Left colon (tissue), 2 donors: ENCODE results near the gene OTUD7B. TPM values are rescaled to one million over a fixed set of nuclear protein-coding genes. Genes with fewer than 3 reads are reported as not detected.

Source experiments
- ATAC-seq: fragments of 200-7000 bp; cut with Tn5 transposase; one replicate; pipeline ENCODE4 v1.9.1; 2020; ENCODE audit warnings: mild to moderate bottlenecking, moderate library complexity
- DNase-seq, 2 donors: peaks; one replicate each; pipeline ENCODE4 v3.0.0-alpha.2; 2020
- intact Hi-C, 2 donors: fragments of 100-400 bp; cut with DNase I in 1 of 2; cut with micrococcal nuclease in 1 of 2; formaldehyde crosslinking; loops; one replicate each; pipeline versions ENCODE4 v1.11.2 to v1.14.0; 2022; cut with DNase I, micrococcal nuclease
- total RNA-seq, 2 donors: library from RNA; stranded (reverse); fragmentation: NEBNext Ultra II Directional; extraction: Animal tissue kit (Norgen Biotek cat#: 25700); gene quantifications; one replicate each; pipeline ENCODE4 v1.2.1, GENCODE V29; 2021
- donor health status: DM: no; HTN: no; CAD: no.
- donor health status: DM: yes; HTN: yes; CAD: no.

OTUD7B gene
- total RNA-seq, 2 donors from 2014 or later, result 35.3 to 53.6 TPM

GRCh38 chr1:150008699-150009098, 1.8 kb downstream of the OTUD7B start:
- no peak for DNase-seq
- intact Hi-C loops, result no loop called here
- no peak for ATAC-seq

GRCh38 chr1:150006881-150007421, 3.6 kb downstream of the OTUD7B start:
- no peak for DNase-seq
- no peak for ATAC-seq
- intact Hi-C loops, result no loop called here

- no peak for DNase-seq
- intact Hi-C loops, result no loop called here
- no peak for ATAC-seq
Observed at GRCh38 chr1:150005606-150006005, 4.9 kb downstream of the OTUD7B start.

- DNase-seq (no peak), ATAC-seq (no peak)
- intact Hi-C loops, result no loop called here
Observed at GRCh38 chr1:150003801-150004200, 6.7 kb downstream of the OTUD7B start.

- intact Hi-C loops, result no loop called here
- ATAC-seq (no peak), DNase-seq (no peak)
Observed at GRCh38 chr1:150002217-150002616, 8.3 kb downstream of the OTUD7B start.

- no peak for DNase-seq
- intact Hi-C loops, result no loop called here
- ATAC-seq, result no peak
Observed at GRCh38 chr1:150001415-150001814, 9.1 kb downstream of the OTUD7B start.

- ATAC-seq (no peak), DNase-seq (no peak)
- intact Hi-C loops, result no loop called here
Observed at GRCh38 chr1:149997585-149998262, 12.8 kb downstream of the OTUD7B start.

GRCh38 chr1:149995927-149996326, 14.6 kb downstream of the OTUD7B start:
- ATAC-seq (no peak), DNase-seq (no peak)
- intact Hi-C loops, result no loop called here

GRCh38 chr1:149993764-149994163, 16.8 kb downstream of the OTUD7B start:
- ATAC-seq, result no peak
- DNase-seq, result no peak
- intact Hi-C loops, result no loop called here

GRCh38 chr1:149993181-149993580, 17.3 kb downstream of the OTUD7B start:
- intact Hi-C loops, result no loop called here
- no peak for ATAC-seq

GRCh38 chr1:149987297-149987595, 23.3 kb downstream of the OTUD7B start:
- DNase-seq, result no peak
- intact Hi-C loops, result no loop called here
- no peak for ATAC-seq

More at GRCh38 chr1:149993181-149993580, 17.3 kb downstream of the OTUD7B start:
- no peak for DNase-seq

- ATAC-seq, result no peak
- no peak for DNase-seq
- intact Hi-C loops, result no loop called here
Observed at GRCh38 chr1:149986486-149987296, 23.8 kb downstream of the OTUD7B start.

GRCh38 chr1:149979972-149980540, 30.5 kb downstream of the OTUD7B start:
- intact Hi-C loops, result no loop called here
- DNase-seq (no peak), ATAC-seq (peak; percentile 68)

GRCh38 chr1:149979245-149979971, 31.1 kb downstream of the OTUD7B start:
- intact Hi-C loops, result no loop called here
- DNase-seq (no peak), ATAC-seq (no peak)

- intact Hi-C loops, result no loop called here
- ATAC-seq (peak; percentile 62), DNase-seq (peak in 1 of 2 donors; percentile 28)
Observed at GRCh38 chr1:149978547-149979023, 31.9 kb downstream of the OTUD7B start.

GRCh38 chr1:149977345-149977744, 33.2 kb downstream of the OTUD7B start:
- ATAC-seq (no peak), DNase-seq (no peak)
- intact Hi-C loops, result no loop called here

GRCh38 chr1:149972547-149972946, 38.0 kb downstream of the OTUD7B start:
- no peak for ATAC-seq

GRCh38 chr1:149967646-149968045, 42.9 kb downstream of the OTUD7B start:
- intact Hi-C loops, result no loop called here

More at GRCh38 chr1:149972547-149972946, 38.0 kb downstream of the OTUD7B start:
- DNase-seq, result no peak
- intact Hi-C loops, result no loop called here

GRCh38 chr1:149967041-149967440, 43.5 kb downstream of the OTUD7B start:
- intact Hi-C loops, result no loop called here
- no peak for DNase-seq
- no peak for ATAC-seq

More at GRCh38 chr1:149967646-149968045, 42.9 kb downstream of the OTUD7B start:
- DNase-seq (no peak), ATAC-seq (no peak)
